ENCODE data around the gene ESF1. TPM values are rescaled to one million over a fixed set of nuclear protein-coding genes. Genes with fewer than 3 reads are reported as not detected.

Gene ESF1
- total and polyA plus RNA-seq, 10 of the 15 experiments (the other 5 are each of a cell fraction or from before 2014, with no cell fraction given), result 9.2 to 36.2 (median 18.4) TPM

GRCh38 chr20:13771853-13772453 is 12.8 kb downstream of the ESF1 start:
- WGBS (ENCODE audit: insufficient coverage, insufficient replicate concordance, low lambda C conversion rate, missing lambda C conversion rate), result 43% methylated on average over 4 of the region's 4 CpGs
- no peak for DNase-seq (ENCODE audit: low read depth, low spot score)
- in situ Hi-C loops (cut with MboI), result no loop called here
- H3K9ac ChIP-seq (ENCODE audit: control insufficient read depth, insufficient read depth, low read length), result no peak overlapping the region
- H3K27me3 ChIP-seq (replicated peaks in 1 of 2; ENCODE audit: control insufficient read depth in 2 of 2, insufficient read depth in 2 of 2, low read length in 1 of 2), result no peaks in the 10 kb centered on the region
- BruUV-seq (replicated peaks), result no TSS peak
- H3K36me3 ChIP-seq (ENCODE audit: control insufficient read depth in 2 of 2, insufficient read depth in 2 of 2, low read length in 1 of 2), result peaks cover 2 to 18% of the 10 kb centered on the region in 2 experiments; a peak in 3 of 4 replicates
- ATAC-seq, result peak; percentile 64
- no peak overlapping the region for H3K4me2 ChIP-seq (ENCODE audit: control insufficient read depth, insufficient read depth)
- H2AFZ ChIP-seq (ENCODE audit: control insufficient read depth, low read depth, low read length), result no peak overlapping the region
- ChIA-PET CTCF (interaction anchor here (0.6 to 6.6 kb wide), 59 partner anchors 9 to 1343 kb away, joined by 3 to 93 read pairs (median 5); partner anchors contain the start of genes ESF1 and NDUFAF5), RAD21 (ENCODE audit: unreplicated experiment) (interaction anchor here (0.7 to 5.7 kb wide), 21 partner anchors 9 to 841 kb away, joined by 3 to 57 read pairs (median 4); partner anchors contain the start of genes ESF1 and NDUFAF5), SMC1A (ENCODE audit: uncharacterized antibody, unreplicated experiment) (interaction anchor here (0.6 to 4.5 kb wide), 33 partner anchors 10 to 846 kb away, joined by 3 to 50 read pairs (median 4); partner anchors contain the start of genes ESF1 and NDUFAF5), POLR2A (interaction anchor here (0.6 to 0.7 kb wide), 3 partner anchors 16 to 435 kb away, joined by 3 to 4 read pairs (median 4); no protein-coding TSS in a partner anchor)
- H3K27ac ChIP-seq (ENCODE audit: control insufficient read depth, insufficient read depth), result no peak overlapping the region
- FAIRE-seq, result no peak
- 0 out of 2 replicates have a peak, but pooled peaks cover 3% of the 10 kb centered on the region for H3K4me1 ChIP-seq (ENCODE audit: control insufficient read depth, insufficient read depth, low read length)
- intact Hi-C loops (cut with micrococcal nuclease; ENCODE audit: unreplicated experiment), result loop anchor here (2.0 kb wide), 1 partner anchor 161 kb away; no protein-coding TSS in a partner anchor
- no peaks in the 10 kb centered on the region for H4K20me1 ChIP-seq (ENCODE audit: control insufficient read depth, insufficient read depth)
- no peak overlapping the region for H3K4me3 ChIP-seq
- H3K9me3 ChIP-seq (replicated peaks; ENCODE audit: control insufficient read depth, insufficient read depth, low read length), result peaks cover 3% of the 10 kb centered on the region; the same call in 1 of the 3 replicates
- no peaks in the 10 kb centered on the region; the same call in 1 of the 2 replicates for H3K79me2 ChIP-seq (ENCODE audit: control insufficient read depth, insufficient read depth, low read length)
- TF ChIP-seq SMC3 (IDR thresholded peaks at IDR 0.05; ENCODE audit: borderline replicate concordance, low read length) (peak; percentile 43; the same call in 1 of the 2 replicates), IRF5 (IDR thresholded peaks at IDR 0.05; ENCODE audit: borderline replicate concordance) (no peak), TARDBP (IDR thresholded peaks at IDR 0.05; ENCODE audit: borderline replicate concordance) (no peak), REST (IDR thresholded peaks at IDR 0.05; ENCODE audit: low read depth, low read length) (no peak), TAF1 (IDR thresholded peaks at IDR 0.05; ENCODE audit: borderline replicate concordance, low read depth, low read length) (no peak), TCF3 (IDR thresholded peaks at IDR 0.05; ENCODE audit: borderline replicate concordance, insufficient read depth, low read depth, low read length) (no peak), KAT2A (conservative IDR thresholded peaks at IDR 0.05; ENCODE audit: control insufficient read depth, low read depth, low read length) (no peak), ESRRA (IDR thresholded peaks at IDR 0.05; ENCODE audit: low read length) (no peak), CHD2 (IDR thresholded peaks at IDR 0.05; ENCODE audit: borderline replicate concordance, low read depth, low read length) (no peak), NR2F1 (conservative IDR thresholded peaks at IDR 0.05) (no peak), CTCF (IDR thresholded peaks at IDR 0.05 in 2 of 3, conservative IDR thresholded peaks at IDR 0.05 in 1 of 3; ENCODE audit: control insufficient read depth in 2 of 3, extremely low read depth in 1 of 3, insufficient read depth in 1 of 3, low read depth in 3 of 3, low read length in 3 of 3) (peak in 2 of 3 experiments; percentile 20 to 43; a peak in 2 of 6 replicates), RBBP5 (conservative IDR thresholded peaks at IDR 0.05) (no peak), LARP7 (IDR thresholded peaks at IDR 0.05) (no peak), ZNF24 (IDR thresholded peaks at IDR 0.05) (no peak), USF2 (IDR thresholded peaks at IDR 0.05; ENCODE audit: borderline replicate concordance, low read depth, low read length) (no peak), RAD51 (IDR thresholded peaks at IDR 0.05) (no peak)

Measured in GM12878 (cell line).